Lung (tissue), 12 donors: ENCODE data around the gene MCHR1. TPM values are rescaled to one million over a fixed set of nuclear protein-coding genes. Genes with fewer than 3 reads are reported as not detected.

Experiments used
- ATAC-seq: fragments of 200-7000 bp; cut with Tn5 transposase; one replicate; pipeline ENCODE4 v1.9.1; 2020; ENCODE audit warnings: moderate number of reproducible peaks; ENCODE audit not compliant: insufficient read depth, low FRiP score
- DNase-seq, 3 donors: peaks; one replicate each; pipeline ENCODE4 v3.0.0-alpha.2; 2013 to 2017
- H3K27ac ChIP-seq, 2 donors: one replicate each; pipeline ENCODE4 v1.5.1; 2013; ENCODE audit warnings: mild to moderate bottlenecking in 2 of 2, moderate library complexity in 2 of 2, control low read depth in 1 of 2, inconsistent platforms in 1 of 2, low read depth in 1 of 2, low read length in 1 of 2
- H3K27me3 ChIP-seq, 3 donors: one replicate each; pipeline ENCODE4 v1.5.1; 2013; ENCODE audit warnings: low read length in 2 of 3; ENCODE audit not compliant: control insufficient read depth in 3 of 3, insufficient read depth in 3 of 3
- H3K36me3 ChIP-seq, 4 donors: one replicate each; pipeline ENCODE4 v1.5.1; 2013; ENCODE audit warnings: low read length in 4 of 4, mild to moderate bottlenecking in 1 of 4, moderate library complexity in 1 of 4; ENCODE audit not compliant: control insufficient read depth in 4 of 4, insufficient read depth in 4 of 4
- H3K4me1 ChIP-seq, 5 donors: one replicate each; pipeline ENCODE4 v1.5.1; 2013; ENCODE audit warnings: low read length in 5 of 5, mild to moderate bottlenecking in 2 of 5, moderate library complexity in 1 of 5; ENCODE audit not compliant: control insufficient read depth in 5 of 5, insufficient read depth in 5 of 5
- H3K4me3 ChIP-seq: one replicate; pipeline ENCODE4 v1.5.1; 2013; ENCODE audit warnings: mild to moderate bottlenecking, control low read depth, moderate library complexity
- H3K9ac ChIP-seq, 2 donors: one replicate each; pipeline ENCODE4 v1.5.1; 2013; ENCODE audit warnings: low read length in 2 of 2, control low read depth in 1 of 2; ENCODE audit not compliant: insufficient read depth in 1 of 2
- H3K9me3 ChIP-seq, 4 donors: one replicate each; pipeline ENCODE4 v1.5.1; 2013; ENCODE audit warnings: low read length in 3 of 4, mild to moderate bottlenecking in 1 of 4, moderate library complexity in 1 of 4; ENCODE audit not compliant: control insufficient read depth in 4 of 4, insufficient read depth in 3 of 4
- WGBS, 2 donors: extraction: QIAGEN DNeasy Blood & Tissue Kit; methylation state at CpG; one replicate each; pipeline ENCODE4 v1.1.7; 2013; 5-methylcytosine and 5-hydroxymethylcytosine counted together
- polyA plus RNA-seq, 2 donors: library from polyadenylated mRNA; stranded (reverse); fragments of 200-250 nt; gene quantifications; one replicate each; pipeline ENCODE4 v1.2.1, GENCODE V29; 2013
- total RNA-seq, 2 donors: library from RNA; depleted of rRNA in 1 of 2; stranded (reverse); fragments of >200 nt in 1 of 2; gene quantifications; one replicate each; pipeline ENCODE4 v1.2.1, GENCODE V29; 2014 to 2021
- TF ChIP-seq, protein P1 (sequence below): IDR thresholded peaks from 2 replicates; pipeline ENCODE4 v1.5.1; 2012; ENCODE audit warnings: mild to moderate bottlenecking; ENCODE audit errors: control extremely low read depth, extremely low read depth
- donor health status: control.
- donor health status: control.
- donor health status: Bipolar disorder and iron deficiency.
- donor health status: healthy.
- donor health status: DM: yes; HTN: yes; CAD: no.

The MCHR1 gene
- total and polyA plus RNA-seq, 4 donors, result 0.06 to 0.62 (median 0.29) TPM

GRCh38 chr22:40694411-40694810, 15.1 kb downstream of the MCHR1 start:
- H3K36me3 ChIP-seq, result no peaks in the 10 kb centered on the region
- no peaks in the 10 kb centered on the region for H3K9me3 ChIP-seq
- ATAC-seq (no peak), DNase-seq (peak; percentile 53 to 92 (median 83))
- H3K4me3 ChIP-seq, result no peak overlapping the region
- TF ChIP-seq, protein P1, sequence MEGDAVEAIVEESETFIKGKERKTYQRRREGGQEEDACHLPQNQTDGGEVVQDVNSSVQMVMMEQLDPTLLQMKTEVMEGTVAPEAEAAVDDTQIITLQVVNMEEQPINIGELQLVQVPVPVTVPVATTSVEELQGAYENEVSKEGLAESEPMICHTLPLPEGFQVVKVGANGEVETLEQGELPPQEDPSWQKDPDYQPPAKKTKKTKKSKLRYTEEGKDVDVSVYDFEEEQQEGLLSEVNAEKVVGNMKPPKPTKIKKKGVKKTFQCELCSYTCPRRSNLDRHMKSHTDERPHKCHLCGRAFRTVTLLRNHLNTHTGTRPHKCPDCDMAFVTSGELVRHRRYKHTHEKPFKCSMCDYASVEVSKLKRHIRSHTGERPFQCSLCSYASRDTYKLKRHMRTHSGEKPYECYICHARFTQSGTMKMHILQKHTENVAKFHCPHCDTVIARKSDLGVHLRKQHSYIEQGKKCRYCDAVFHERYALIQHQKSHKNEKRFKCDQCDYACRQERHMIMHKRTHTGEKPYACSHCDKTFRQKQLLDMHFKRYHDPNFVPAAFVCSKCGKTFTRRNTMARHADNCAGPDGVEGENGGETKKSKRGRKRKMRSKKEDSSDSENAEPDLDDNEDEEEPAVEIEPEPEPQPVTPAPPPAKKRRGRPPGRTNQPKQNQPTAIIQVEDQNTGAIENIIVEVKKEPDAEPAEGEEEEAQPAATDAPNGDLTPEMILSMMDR, result no peak
- no peaks in the 10 kb centered on the region for H3K27me3 ChIP-seq
- 42 to 53% methylated on average over 7 of the region's 7 CpGs for WGBS, 2 donors
- no peak overlapping the region for H3K27ac ChIP-seq
- H3K4me1 ChIP-seq, result peaks cover 0 to 8% (median 0%) of the 10 kb centered on the region in 5 donors
- H3K9ac ChIP-seq, result peak overlapping the region in 1 of 2 donors; percentile 3

DNA sequence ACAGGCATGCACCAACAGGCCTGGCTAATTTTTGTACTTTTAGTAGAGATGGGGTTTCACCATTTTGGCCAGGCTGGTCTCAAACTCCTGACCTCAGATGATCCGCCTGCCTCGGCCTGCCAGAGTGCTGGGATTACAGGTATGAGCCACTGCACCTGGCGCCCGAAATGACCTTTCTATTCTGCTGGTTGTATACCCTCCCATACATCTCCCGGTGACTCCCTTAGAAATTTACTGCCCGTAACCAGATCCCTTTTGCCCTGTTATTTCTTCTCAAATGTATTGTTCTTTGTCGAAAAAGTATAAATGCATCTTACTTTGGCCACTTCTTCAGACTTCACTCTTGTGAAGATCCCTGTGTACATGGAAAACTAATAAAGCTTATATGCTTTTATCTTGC, 22.0 kb downstream of the MCHR1 start:
- Histone ChIP-seq H3K9me3 (no peaks in the 10 kb centered on the region), H3K27ac (no peak overlapping the region), H3K9ac (no peak overlapping the region), H3K36me3 (no peaks in the 10 kb centered on the region), H3K27me3 (no peaks in the 10 kb centered on the region), H3K4me1 (peaks cover 0 to 6% (median 1%) of the 10 kb centered on the region in 5 donors), H3K4me3 (no peak overlapping the region)
- TF ChIP-seq, protein P1, result no peak
- ATAC-seq (no peak), DNase-seq (no peak)
- WGBS, 2 donors, result 87 to 96% methylated on average over 7 of the region's 7 CpGs

- ATAC-seq, result no peak
- no peak overlapping the region for H3K4me3 ChIP-seq
- no peak for DNase-seq
- H3K9ac ChIP-seq, result no peak overlapping the region
- H3K36me3 ChIP-seq, result no peaks in the 10 kb centered on the region
- no peak overlapping the region for H3K27ac ChIP-seq
- WGBS, 2 donors, result 93 to 100% methylated on average over 1 of the region's 1 CpG
- peaks cover 0 to 6% (median 1%) of the 10 kb centered on the region in 5 donors for H3K4me1 ChIP-seq
- no peaks in the 10 kb centered on the region for H3K9me3 ChIP-seq
- TF ChIP-seq, protein P1, result no peak
- no peaks in the 10 kb centered on the region for H3K27me3 ChIP-seq
Observed at GRCh38 chr22:40703174-40703573, 23.9 kb downstream of the MCHR1 start.

- H3K27ac ChIP-seq, result no peak overlapping the region
- H3K36me3 ChIP-seq, result no peaks in the 10 kb centered on the region
- H3K9me3 ChIP-seq, result no peaks in the 10 kb centered on the region
- TF ChIP-seq, protein P1, result no peak
- WGBS, 2 donors, result 71 to 85% methylated on average over 5 of the region's 5 CpGs
- no peak overlapping the region for H3K9ac ChIP-seq
- H3K4me3 ChIP-seq, result no peak overlapping the region
- peaks cover 0 to 6% (median 1%) of the 10 kb centered on the region in 5 donors for H3K4me1 ChIP-seq
- DNase-seq, result peak; percentile 57 to 65 (median 61)
- no peak for ATAC-seq
- H3K27me3 ChIP-seq, result no peaks in the 10 kb centered on the region
Observed at GRCh38 chr22:40703736-40704135, 24.5 kb downstream of the MCHR1 start.
